Activated T-helper 1 cell treated with anti-CD3 and anti-CD28 coated beads, Interleukin-12 subunit alpha, Interleukin-12 subunit beta, Interleukin-2, Interleukin-4 antibody, amounts not matched to agents 30 ng/mL and 10 ng/mL and 1 ng/mL, durations not matched to agents 14 hours and 24 hours and 36 hours (primary cell): Measurements from ENCODE around the gene TAF3. TPM values are rescaled to one million over a fixed set of nuclear protein-coding genes. Genes with fewer than 3 reads are reported as not detected.

Experiments used
- DNase-seq: peaks from one replicate; pipeline ENCODE4 v3.0.0; 2021; ENCODE audit warnings: low spot score
- H3K27ac Mint-ChIP-seq: one replicate; pipeline ENCODE4 v1.8.0; 2021; ENCODE audit warnings: mild to moderate bottlenecking, mixed read lengths
- H3K27me3 Mint-ChIP-seq: one replicate; pipeline ENCODE4 v1.8.0; 2022; ENCODE audit warnings: mild to moderate bottlenecking, moderate library complexity, mixed read lengths; ENCODE audit not compliant: insufficient read depth
- H3K36me3 Mint-ChIP-seq: one replicate; pipeline ENCODE4 v1.8.0; 2021; ENCODE audit warnings: low read depth, mixed read lengths
- H3K4me1 Mint-ChIP-seq: one replicate; pipeline ENCODE4 v1.8.0; 2021; ENCODE audit warnings: low read depth, mixed read lengths
- H3K4me3 Mint-ChIP-seq: one replicate; pipeline ENCODE4 v1.8.0; 2021; ENCODE audit warnings: mild to moderate bottlenecking, moderate library complexity, mixed read lengths
- H3K9me3 Mint-ChIP-seq: one replicate; pipeline ENCODE4 v1.8.0; 2021; ENCODE audit warnings: mixed read lengths
- intact Hi-C: fragments of 100-400 bp; cut with micrococcal nuclease; formaldehyde crosslinking; loops from one replicate; pipeline ENCODE4 v1.15.1; 2024
- total RNA-seq: library from RNA; stranded (reverse); gene quantifications from 2 replicates; pipeline ENCODE4 v1.2.3, GENCODE V29; 2022

TAF3 gene
- total RNA-seq, 1 donor from 2014 or later, result 15.1 TPM

GRCh38 chr10:8047452-8048280, 229.4 kb downstream of the TAF3 start:
- H3K9me3 Mint-ChIP-seq, result no peaks in the 10 kb centered on the region
- peak overlapping the region; percentile 70 for H3K27ac Mint-ChIP-seq
- H3K4me3 Mint-ChIP-seq, result no peak overlapping the region
- H3K27me3 Mint-ChIP-seq, result peaks cover 70% of the 10 kb centered on the region
- peaks cover 66% of the 10 kb centered on the region for H3K4me1 Mint-ChIP-seq
- DNase-seq, result no peak
- peaks cover 9% of the 10 kb centered on the region for H3K36me3 Mint-ChIP-seq
- intact Hi-C loops, result no loop called here

GRCh38 chr10:8048281-8049008, 230.1 kb downstream of the TAF3 start:
- Mint-ChIP-seq H3K4me3 (peak overlapping the region; percentile 75), H3K9me3 (no peaks in the 10 kb centered on the region), H3K27me3 (peaks cover 71% of the 10 kb centered on the region), H3K4me1 (peaks cover 68% of the 10 kb centered on the region), H3K27ac (peak overlapping the region; percentile 78), H3K36me3 (peaks cover 9% of the 10 kb centered on the region)
- DNase-seq, result peak; percentile 44
- intact Hi-C loops, result no loop called here

- peaks cover 69% of the 10 kb centered on the region for H3K4me1 Mint-ChIP-seq
- peak overlapping the region; percentile 78 for H3K27ac Mint-ChIP-seq
- H3K36me3 Mint-ChIP-seq, result peaks cover 8% of the 10 kb centered on the region
- no peaks in the 10 kb centered on the region for H3K9me3 Mint-ChIP-seq
- H3K27me3 Mint-ChIP-seq, result peaks cover 65% of the 10 kb centered on the region
- no peak for DNase-seq
- peak overlapping the region; percentile 75 for H3K4me3 Mint-ChIP-seq
- intact Hi-C loops, result no loop called here
These were observed 230.9 kb downstream of the TAF3 start for GRCh38 chr10:8049045-8049864.

GRCh38 chr10:8049865-8050555, 231.7 kb downstream of the TAF3 start:
- H3K36me3 Mint-ChIP-seq, result peaks cover 6% of the 10 kb centered on the region
- H3K4me3 Mint-ChIP-seq, result peak overlapping the region; percentile 63
- peaks cover 66% of the 10 kb centered on the region for H3K4me1 Mint-ChIP-seq
- intact Hi-C loops, result loop anchor here (5.0 to 10.0 kb wide), 5 partner anchors 132 to 1025 kb away; no protein-coding TSS in a partner anchor
- no peaks in the 10 kb centered on the region for H3K9me3 Mint-ChIP-seq
- H3K27me3 Mint-ChIP-seq, result peaks cover 57% of the 10 kb centered on the region
- DNase-seq, result no peak
- H3K27ac Mint-ChIP-seq, result no peak overlapping the region

- intact Hi-C loops, result loop anchor here (5.0 to 10.0 kb wide), 5 partner anchors 132 to 1024 kb away; no protein-coding TSS in a partner anchor
- Mint-ChIP-seq H3K27ac (peak overlapping the region; percentile 79), H3K4me3 (peak overlapping the region; percentile 81), H3K36me3 (peaks cover 6% of the 10 kb centered on the region), H3K9me3 (no peaks in the 10 kb centered on the region), H3K27me3 (peaks cover 52% of the 10 kb centered on the region), H3K4me1 (peaks cover 60% of the 10 kb centered on the region)
- DNase-seq, result no peak
These were observed 232.3 kb downstream of the TAF3 start for GRCh38 chr10:8050556-8051108.

GRCh38 chr10:8051109-8051821, 233.0 kb downstream of the TAF3 start:
- DNase-seq, result no peak
- H3K36me3 Mint-ChIP-seq, result peaks cover 7% of the 10 kb centered on the region
- H3K4me1 Mint-ChIP-seq, result peaks cover 53% of the 10 kb centered on the region

GRCh38 chr10:8051851-8052257, 233.5 kb downstream of the TAF3 start:
- intact Hi-C loops, result loop anchor here (2.0 to 10.0 kb wide), 8 partner anchors 130 to 1251 kb away; partner anchors contain the start of gene TAF3
- Mint-ChIP-seq H3K4me3 (peak overlapping the region; percentile 77), H3K27me3 (peaks cover 40% of the 10 kb centered on the region), H3K36me3 (peaks cover 13% of the 10 kb centered on the region), H3K9me3 (no peaks in the 10 kb centered on the region), H3K27ac (peak overlapping the region; percentile 86), H3K4me1 (peaks cover 52% of the 10 kb centered on the region)
- DNase-seq, result no peak

More at GRCh38 chr10:8051109-8051821, 233.0 kb downstream of the TAF3 start:
- Mint-ChIP-seq H3K27ac (no peak overlapping the region), H3K27me3 (peaks cover 46% of the 10 kb centered on the region), H3K4me3 (peak overlapping the region; percentile 81), H3K9me3 (no peaks in the 10 kb centered on the region)
- intact Hi-C loops, result loop anchor here (5.0 to 10.0 kb wide), 5 partner anchors 131 to 1024 kb away; no protein-coding TSS in a partner anchor

GRCh38 chr10:8052341-8052955, 234.1 kb downstream of the TAF3 start:
- Mint-ChIP-seq H3K4me1 (peaks cover 48% of the 10 kb centered on the region), H3K9me3 (no peaks in the 10 kb centered on the region), H3K27ac (peak overlapping the region; percentile 86), H3K36me3 (peaks cover 18% of the 10 kb centered on the region), H3K27me3 (peaks cover 34% of the 10 kb centered on the region), H3K4me3 (peak overlapping the region; percentile 77)
- DNase-seq, result no peak
- intact Hi-C loops, result loop anchor here (2.0 to 10.0 kb wide), 8 partner anchors 130 to 1250 kb away; partner anchors contain the start of gene TAF3

- Mint-ChIP-seq H3K27me3 (peaks cover 29% of the 10 kb centered on the region), H3K27ac (peak overlapping the region; percentile 86), H3K4me1 (peaks cover 48% of the 10 kb centered on the region), H3K4me3 (peak overlapping the region; percentile 77), H3K9me3 (no peaks in the 10 kb centered on the region), H3K36me3 (peaks cover 22% of the 10 kb centered on the region)
- DNase-seq, result no peak
- intact Hi-C loops, result loop anchor here (1.0 to 10.0 kb wide), 11 partner anchors 14 to 1250 kb away; partner anchors contain the start of gene TAF3
These were observed 234.7 kb downstream of the TAF3 start for GRCh38 chr10:8052956-8053445.

- H3K36me3 Mint-ChIP-seq, result peaks cover 23% of the 10 kb centered on the region
- intact Hi-C loops, result loop anchor here (1.0 to 10.0 kb wide), 14 partner anchors 14 to 1249 kb away; partner anchors contain the start of gene TAF3
- H3K27ac Mint-ChIP-seq, result peak overlapping the region; percentile 99
- peak; percentile 90 for DNase-seq
- peak overlapping the region; percentile 99 for H3K4me3 Mint-ChIP-seq
- H3K9me3 Mint-ChIP-seq, result no peaks in the 10 kb centered on the region
- peaks cover 44% of the 10 kb centered on the region for H3K4me1 Mint-ChIP-seq
- peaks cover 22% of the 10 kb centered on the region for H3K27me3 Mint-ChIP-seq
These were observed 235.3 kb downstream of the TAF3 start for GRCh38 chr10:8053446-8054243.
